ENCODE measurements around the gene THPO.

The THPO gene

GRCh38 chr3:184384342-184384741, 6.3 kb upstream of the THPO start:
- DNase-seq, result no peak

GRCh38 chr3:184383033-184383740, 5.2 kb upstream of the THPO start:
- no peak for DNase-seq

GRCh38 chr3:184382326-184383032, 4.5 kb upstream of the THPO start:
- DNase-seq, result no peak

GRCh38 chr3:184381261-184382224, 3.5 kb upstream of the THPO start:
- no peak for DNase-seq

GRCh38 chr3:184380627-184381260, 2.7 kb upstream of the THPO start:
- no peak for DNase-seq

GRCh38 chr3:184380185-184380626, 2.2 kb upstream of the THPO start:
- peak; percentile 57 for DNase-seq

- no peak for DNase-seq
Measured at GRCh38 chr3:184379358-184380184, 1.6 kb upstream of the THPO start, which contains the start of gene CHRD. Gene CHRD, plus strand, starts transcription at chr3:184380054. Its CDS starts 265 bp downstream, at chr3:184380319.

GRCh38 chr3:184378651-184379357, 797 bp upstream of the THPO start:
- DNase-seq, result no peak

GRCh38 chr3:184377374-184377773, 633 bp downstream of the THPO start:
- no peak for DNase-seq

- DNase-seq, result no peak
Measured at GRCh38 chr3:184375747-184376461, 2.1 kb downstream of the THPO start.

GRCh38 chr3:184373422-184373821, 4.6 kb downstream of the THPO start:
- DNase-seq, result no peak

- no peak for DNase-seq
Measured at GRCh38 chr3:184372911-184373310, 5.1 kb downstream of the THPO start.

GRCh38 chr3:184372296-184372821, 5.6 kb downstream of the THPO start:
- DNase-seq, result no peak

GRCh38 chr3:184371570-184372018, 6.4 kb downstream of the THPO start:
- peak; percentile 84 for DNase-seq

- DNase-seq, result peak; percentile 63
Measured at GRCh38 chr3:184368586-184369183, 9.3 kb downstream of the THPO start.

GRCh38 chr3:184368116-184368515, 9.9 kb downstream of the THPO start:
- DNase-seq, result no peak

- no peak for DNase-seq
Measured at GRCh38 chr3:184366619-184367289, 11.3 kb downstream of the THPO start.

GRCh38 chr3:184362668-184363546, 15.1 kb downstream of the THPO start:
- DNase-seq, result peak; percentile 94
